Right forelimb (tissue), 1 donor: ENCODE measurements around the gene SLC37A4.
"Not testable (repeated sequence)": the region's sequence is repeated elsewhere in the genome, so short reads cannot be mapped to it uniquely, and the experiment has no call there.

Source experiments
- DNase-seq: peaks from one replicate; pipeline ENCODE4 v3.0.0-alpha.2; 2018

SLC37A4 gene

DNA sequence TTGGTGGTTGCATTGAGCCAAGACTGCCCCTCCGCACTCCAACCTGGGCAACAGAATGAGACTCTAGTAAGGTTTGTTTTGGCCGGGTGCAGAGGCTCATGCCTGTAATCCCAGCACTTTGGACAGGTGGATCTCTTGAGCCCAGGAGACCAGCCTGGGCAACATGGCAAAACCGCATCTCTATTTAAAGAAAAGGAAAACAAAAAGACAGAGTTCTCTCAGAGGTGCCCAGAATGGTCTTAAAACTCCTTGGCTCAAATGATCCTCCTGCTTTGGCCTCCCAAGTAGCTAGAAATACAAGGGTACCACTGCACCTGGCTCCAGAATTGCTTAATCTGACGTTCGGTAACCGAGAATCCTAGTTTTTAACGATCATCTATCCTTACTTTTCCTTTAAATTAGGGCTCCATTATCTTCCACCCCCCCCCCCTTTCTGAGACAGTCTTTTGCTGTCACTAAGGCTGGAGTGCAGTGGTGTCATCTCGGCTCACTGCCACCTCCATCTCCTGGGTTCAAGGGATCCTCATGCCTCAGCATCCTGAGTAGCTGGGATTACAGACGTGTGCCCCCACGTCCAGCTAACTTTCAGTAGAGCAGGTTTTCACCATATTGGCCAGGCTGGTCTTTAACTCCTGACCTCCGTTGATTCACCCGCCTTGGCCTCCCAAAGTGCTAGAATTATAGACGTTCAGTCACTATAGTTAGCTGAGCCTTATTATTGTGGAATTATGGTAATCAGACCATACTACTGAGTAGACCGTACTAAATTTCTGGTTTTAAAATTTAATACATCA, 14.3 kb downstream of the SLC37A4 start:
- no peak for DNase-seq

DNA sequence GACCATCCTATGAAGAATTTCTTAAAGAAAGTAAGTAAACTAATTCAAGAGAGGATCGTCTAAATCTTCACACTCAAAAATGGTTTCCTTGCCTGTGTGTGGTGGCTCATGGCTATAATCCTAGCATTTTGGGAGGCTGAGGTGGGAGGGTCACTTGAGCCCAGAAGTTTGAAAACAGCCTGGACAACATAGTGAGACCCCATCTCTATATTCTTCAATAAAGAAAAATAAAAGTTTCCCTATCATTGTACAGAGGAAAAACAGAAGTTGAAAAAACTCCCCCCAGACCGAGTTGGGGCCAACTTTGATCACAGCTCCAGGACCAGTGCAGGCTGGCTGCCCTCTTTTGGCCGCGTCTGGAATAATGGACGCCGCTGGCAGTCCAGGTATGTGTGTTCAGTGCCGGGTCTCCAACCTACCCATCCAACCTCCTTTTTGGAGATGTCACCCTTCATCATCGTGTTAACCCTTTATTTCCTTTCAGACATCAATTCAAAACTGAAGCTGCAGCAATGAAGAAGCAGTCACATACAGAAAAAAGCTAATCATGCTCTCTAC, 15.5 kb downstream of the SLC37A4 start:
- DNase-seq = no peak

DNA sequence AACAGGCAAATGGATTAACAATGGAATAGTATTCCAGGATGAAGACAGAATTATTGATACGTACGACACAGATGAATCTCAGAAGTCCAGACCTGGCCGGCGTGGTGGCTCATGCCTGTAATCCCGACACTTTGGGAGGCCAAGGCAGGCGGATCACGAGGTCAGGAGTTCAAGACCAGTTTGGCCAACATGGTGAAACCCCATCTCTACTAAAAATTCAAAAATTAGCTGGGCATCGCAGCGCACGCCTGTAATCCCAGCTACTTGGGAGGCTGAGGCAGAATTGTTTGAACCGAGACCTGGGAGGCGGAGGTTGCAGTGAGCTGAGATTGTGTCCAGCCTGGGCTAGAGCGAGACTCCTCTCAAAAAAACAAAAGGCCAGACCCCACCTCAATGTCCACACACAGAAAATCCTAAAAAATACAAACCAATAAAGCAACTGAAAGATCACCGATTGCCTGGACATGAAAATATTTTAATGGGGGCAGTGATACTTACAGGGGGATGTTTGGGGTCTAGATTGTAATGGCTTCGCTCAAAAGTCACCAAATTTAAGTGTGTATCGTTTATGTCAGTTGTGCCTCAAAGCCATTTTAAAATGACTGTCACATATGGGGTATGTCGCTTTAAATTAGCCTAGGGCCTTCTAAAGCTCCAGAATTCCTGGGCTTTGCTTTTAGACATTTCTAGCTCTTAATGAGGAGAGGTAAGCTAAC, 16.3 kb downstream of the SLC37A4 start:
- no peak for DNase-seq

DNA sequence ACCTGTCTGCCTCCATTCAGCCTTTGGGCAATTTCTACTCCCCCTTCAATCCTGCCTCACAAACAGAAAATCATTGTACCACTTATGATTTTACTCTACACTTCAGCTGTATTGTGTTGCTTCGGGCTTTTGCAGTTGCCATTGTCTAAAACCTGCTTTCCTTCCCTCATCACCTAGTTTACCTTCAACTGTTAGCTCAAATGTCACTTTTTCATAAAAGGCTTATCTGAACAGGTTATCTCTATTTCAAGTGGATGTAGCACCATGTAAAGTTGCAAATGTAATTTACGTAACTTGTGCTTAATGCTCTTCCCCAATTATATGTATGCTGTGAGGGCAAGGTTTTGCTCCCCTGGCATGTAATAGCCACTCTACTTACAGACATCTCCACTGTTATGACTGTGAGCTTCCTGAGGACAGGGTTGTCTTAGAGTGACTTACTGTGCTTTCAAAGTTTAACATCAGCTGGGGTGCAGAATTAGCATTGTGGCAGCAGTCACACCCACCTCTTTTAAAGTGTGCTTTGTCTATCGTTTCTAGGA, 18.0 kb downstream of the SLC37A4 start:
- DNase-seq = no peak

DNA sequence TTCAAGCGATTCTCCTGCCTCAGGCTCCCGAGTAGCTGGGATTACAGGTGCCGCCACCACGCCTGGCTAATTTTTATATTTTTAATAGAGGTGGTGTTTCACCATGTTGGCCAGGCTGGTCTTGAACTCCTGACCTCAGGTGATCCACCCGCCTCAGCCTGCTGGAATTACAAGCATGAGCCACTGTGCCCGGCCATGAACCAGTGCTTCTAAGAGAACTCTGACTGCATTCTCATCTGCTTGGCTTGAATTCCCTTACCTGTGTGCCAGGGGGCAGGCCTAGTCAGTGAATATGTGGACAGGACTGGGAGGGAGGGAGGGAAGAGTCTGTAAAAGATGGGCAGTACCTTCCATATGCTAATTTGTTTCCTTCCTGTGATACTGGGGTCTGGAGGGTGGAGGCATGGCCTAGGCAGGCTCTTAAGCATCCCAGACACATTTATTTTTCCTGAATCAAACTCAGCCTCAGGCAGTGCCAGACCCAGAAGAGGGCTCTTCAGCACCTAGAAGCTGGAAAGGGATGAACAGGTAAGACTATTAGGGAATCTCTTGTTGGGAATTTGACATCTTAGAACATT, 19.1 kb downstream of the SLC37A4 start:
- DNase-seq = no peak

DNA sequence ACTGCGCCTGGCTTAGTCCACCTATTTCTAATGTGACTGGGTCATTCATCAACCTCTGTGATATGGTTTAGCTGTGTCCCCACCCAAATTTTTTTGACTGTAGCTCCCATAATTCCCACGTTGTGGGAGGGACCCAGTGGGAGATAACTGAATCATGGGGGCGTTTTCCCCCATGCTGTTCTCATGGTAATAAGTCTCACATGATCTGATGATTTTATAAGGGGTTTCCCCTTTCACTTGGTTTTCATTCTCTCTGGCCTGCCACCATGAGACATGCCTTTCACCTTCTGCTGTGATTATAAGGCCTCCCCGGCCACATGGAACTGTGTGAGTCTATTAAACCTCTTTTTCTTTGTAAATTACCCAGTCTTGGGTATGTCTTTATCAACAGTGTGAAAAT, 24.0 kb downstream of the SLC37A4 start:
- no peak for DNase-seq

DNA sequence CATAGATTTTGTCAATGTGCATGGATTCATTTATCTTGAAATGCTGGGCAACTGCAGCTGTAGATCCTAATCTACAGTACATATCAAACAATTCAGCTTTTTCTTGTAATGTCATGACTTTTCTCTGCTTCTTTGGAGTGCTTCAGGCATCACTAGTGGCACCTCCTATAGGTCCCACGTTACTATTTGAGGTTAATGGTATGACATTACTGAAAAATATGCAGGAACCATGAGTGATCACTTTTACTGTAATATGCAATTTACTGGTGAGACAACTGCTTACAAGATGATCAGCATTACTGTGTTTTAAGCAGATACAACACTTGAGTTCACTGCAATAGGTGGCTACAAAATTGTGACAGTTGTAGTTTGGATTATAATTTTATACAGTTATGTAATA, 29.8 kb downstream of the SLC37A4 start:
- no peak for DNase-seq

DNA sequence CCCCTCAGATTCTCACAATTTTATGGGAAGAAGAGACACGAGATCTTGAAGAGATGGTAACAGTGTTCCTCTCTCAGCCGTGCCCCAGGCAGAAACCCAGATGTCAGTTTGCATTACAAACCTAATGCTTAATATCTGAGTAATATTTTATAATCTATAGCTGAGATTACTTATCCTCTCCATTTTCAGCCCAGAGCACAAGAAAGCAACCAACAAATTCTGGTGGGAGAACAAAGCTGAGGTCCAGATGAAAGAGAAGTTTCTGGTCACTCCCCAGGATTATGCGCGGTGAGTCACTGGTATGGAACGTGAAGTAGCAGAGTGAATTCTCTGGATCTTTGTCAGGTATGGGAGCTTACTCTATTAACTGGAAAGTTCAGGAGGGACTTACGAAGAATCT, 31.9 kb downstream of the SLC37A4 start:
- DNase-seq = no peak

DNA sequence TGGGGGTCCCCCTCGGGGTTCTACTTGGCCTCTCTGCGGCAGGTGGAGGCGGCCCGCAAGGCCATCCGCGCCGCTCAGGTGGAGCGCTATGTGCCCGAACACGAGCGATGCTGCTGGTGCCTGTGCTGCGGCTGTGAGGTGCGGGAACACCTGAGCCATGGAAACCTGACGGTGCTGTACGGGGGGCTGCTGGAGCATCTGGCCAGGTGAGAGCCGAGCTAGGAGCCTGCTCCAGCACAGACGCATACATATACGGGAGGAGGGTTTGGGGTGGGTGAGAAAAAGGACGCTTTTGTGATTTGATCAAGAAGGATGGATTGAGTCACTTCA, 32.3 kb downstream of the SLC37A4 start:
- DNase-seq = no peak

DNA sequence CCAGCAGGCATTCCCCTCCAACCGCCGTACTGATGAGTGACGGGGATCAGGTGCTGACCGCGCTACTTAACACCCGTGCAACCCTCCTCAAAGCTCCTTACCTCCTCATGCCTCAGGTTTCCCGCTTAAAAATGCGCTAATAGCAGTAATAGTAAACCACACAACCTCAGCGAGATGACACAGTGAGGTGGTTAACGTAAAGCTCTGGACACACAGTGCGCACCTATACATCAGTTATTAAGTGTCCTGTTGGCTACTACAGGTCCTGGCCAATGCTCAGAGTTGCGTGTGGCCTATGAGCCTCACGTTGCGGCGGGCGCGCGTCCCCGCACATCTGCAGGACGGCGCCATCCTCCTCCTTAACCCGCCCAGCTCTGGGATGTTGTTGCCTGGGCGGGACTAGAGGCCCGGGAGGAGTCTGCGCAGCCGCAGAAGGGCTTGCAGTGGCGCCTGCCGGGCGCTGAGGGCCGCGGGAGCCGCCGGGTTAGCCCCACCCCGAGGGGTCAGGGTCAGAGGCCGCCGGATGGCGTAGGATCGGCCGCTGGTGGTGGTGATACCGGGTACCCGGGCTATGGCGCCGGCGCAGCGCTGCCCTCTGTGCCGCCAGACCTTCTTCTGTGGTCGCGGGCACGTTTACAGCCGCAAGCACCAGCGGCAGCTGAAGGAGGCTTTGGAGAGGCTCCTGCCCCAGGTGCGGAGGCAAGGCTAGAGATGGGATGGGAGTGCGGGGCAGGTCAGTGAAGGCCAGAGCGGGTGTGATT, 32.9 kb downstream of the SLC37A4 start, which contains the start of gene CENATAC:
Gene CENATAC, plus strand, starts transcription at position 512 of the 761 bp plus-strand sequence. Its CDS starts 60 bp downstream, at position 572.
- DNase-seq = peak; percentile 92

DNA sequence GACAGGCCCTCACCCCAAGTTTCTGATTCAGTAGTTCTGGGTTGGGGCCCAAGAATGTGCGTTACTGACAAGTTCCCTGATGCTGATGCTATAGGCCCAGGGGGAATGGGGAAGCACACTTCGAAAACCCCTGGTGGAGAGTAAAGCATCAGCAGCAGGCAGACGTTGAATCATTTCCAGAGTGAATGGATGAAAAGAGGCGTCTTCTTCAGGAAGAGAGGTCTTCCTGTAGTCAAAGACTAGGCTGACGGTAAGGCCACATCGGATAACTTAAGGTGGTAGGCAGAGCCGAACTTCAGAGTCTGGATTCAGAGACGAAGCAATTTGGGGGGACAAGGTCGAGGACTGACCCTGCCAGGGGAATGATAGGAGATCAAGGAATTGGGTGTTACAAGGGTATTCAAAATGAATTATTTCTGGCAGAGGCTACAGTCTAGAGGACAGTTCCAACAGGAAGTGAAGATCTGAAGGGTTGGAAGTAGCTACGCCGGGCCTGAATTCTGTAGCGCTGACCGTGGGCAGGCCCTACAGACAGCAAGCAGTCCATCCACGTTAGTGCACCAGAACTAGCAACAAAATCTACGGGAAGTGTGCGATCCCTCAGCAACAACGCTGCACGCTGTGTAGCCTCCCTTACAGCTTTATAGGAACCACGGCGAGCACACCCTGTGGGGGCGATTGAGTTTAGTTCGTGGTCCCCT, 33.6 kb downstream of the SLC37A4 start:
- DNase-seq = no peak

DNA sequence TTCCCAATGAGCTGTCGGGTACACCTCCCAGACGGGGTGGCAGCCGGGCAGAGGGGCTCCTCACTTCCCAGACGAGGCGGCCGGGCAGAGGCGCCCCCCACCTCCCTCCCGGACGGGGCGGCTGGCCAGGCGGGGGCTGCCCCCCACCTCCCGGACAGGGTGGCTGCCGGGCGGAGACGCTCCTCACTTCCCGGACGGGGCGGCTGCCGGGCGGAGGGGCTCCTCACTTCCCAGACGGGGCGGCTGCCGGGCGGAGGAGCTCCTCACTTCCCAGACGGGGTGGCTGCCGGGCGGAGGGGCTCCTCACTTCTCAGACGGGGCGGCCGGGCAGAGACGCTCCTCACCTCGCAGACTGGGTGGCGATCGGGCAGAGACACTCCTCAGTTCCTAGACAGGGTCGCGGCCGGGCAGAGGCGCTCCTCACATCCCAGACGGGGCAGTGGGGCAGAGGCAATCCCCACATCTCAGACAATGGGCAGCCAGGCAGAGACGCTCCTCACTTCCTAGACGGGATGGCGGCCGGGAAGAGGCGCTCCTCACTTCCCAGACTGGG, 39.1 kb downstream of the SLC37A4 start:
- DNase-seq = not testable (repeated sequence)

DNA sequence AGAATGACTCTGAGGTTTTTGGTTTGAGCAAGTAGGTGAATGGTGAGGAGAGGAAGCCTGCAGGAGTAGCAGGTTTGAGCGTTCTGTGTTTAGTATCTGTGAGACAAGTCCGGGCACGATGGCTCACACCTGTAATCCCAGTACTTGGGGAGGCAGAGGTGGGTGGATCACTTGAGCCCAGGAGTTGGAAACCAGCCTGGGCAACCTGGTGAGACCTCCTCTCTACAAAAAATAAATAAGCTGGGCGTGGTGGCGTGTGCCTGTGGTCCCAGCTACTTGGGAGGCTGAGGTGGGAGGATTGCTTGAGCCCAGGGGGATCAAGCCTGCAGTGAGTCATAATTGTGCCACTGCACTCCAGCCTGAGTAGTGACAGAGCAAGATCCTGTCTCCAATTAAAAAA, 42.4 kb downstream of the SLC37A4 start:
- no peak for DNase-seq

DNA sequence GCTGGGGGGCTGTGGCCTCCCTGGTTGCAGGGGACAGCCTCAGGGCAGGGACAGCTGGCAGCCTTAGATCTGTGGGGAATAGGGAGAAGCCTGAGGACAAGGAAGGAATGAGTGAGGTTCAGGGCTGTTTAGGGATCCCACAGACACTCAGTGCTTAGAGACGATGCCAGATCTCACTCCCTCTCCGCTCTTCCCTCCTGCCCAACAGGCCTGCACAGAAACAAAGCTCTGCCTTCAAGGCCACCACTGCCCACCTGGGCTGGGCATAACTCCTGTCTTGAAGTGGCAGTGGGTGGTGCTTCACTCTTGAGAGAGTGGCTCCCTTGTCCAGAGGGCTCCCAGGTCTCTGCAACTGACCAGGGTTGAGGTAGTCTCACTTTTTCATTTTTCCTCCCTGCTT, 45.9 kb downstream of the SLC37A4 start:
- no peak for DNase-seq

DNA sequence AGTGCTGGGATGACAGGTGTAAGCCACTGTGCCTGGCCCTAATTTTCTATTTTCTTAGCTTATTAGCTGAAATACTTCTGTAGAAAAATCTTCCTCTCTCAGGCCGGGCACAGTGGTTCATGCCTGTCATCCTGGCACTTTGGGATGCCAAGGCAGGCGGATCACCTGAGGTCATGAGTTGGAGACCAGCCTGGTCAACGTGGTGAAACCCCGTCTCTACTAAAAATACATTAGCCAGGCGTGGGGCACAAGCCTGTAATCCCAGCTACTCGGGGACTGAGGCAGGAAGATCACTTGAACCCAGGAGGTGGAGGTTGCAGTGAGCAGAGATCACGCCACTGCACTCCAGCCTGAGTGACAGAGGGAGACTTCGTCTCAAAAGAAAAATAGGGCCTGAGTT, 46.3 kb downstream of the SLC37A4 start:
- not testable (repeated sequence) for DNase-seq

DNA sequence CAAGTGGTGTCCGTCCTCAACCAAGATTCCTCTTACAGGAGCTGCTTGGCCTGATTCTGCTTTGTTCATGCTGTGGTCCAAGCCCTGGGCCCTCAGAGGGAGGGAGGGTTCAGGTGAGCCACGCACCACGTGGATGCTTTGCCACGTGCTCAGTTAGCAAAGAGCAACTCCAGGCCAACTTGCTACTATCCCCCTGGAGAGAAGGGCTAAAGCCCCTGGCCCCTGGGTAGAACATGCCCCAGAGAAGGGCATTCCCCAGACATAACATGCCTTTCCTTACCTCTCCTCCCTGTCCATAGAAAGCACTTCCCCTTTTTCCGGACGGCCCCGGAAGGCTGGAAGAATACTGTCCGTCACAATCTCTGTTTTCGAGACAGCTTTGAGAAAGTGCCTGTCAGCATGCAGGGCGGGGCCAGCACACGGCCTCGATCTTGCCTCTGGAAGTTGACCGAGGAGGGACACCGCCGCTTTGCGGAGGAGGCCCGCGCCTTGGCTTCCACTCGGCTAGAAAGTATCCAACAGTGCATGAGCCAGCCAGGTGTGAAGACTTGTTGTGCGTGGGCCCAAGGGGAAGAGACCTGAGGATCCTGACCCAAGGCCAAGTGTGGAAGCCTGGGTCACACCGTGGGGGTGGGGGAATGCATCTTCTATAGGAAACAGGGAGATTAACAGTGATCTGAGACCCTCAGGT, 50.3 kb downstream of the SLC37A4 start:
- DNase-seq = no peak

DNA sequence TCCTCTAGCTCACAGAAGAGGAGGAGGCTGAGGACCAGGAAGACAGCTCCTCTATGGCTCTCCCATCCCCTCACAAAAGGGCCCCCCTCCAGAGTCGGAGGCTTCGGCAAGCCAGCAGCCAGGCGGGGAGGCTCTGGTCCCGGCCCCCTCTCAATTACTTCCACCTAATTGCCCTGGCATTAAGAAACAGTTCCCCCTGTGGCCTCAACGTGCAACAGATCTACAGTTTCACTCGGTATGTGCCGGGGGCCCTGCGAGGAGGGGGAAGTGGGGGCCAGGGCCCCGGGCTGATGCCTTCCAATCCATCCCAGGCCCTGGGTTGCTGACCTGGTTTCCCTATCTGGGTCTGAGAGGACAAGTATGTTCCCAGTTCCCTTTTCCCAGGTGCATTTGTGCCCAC, 51.2 kb downstream of the SLC37A4 start:
- no peak for DNase-seq

DNA sequence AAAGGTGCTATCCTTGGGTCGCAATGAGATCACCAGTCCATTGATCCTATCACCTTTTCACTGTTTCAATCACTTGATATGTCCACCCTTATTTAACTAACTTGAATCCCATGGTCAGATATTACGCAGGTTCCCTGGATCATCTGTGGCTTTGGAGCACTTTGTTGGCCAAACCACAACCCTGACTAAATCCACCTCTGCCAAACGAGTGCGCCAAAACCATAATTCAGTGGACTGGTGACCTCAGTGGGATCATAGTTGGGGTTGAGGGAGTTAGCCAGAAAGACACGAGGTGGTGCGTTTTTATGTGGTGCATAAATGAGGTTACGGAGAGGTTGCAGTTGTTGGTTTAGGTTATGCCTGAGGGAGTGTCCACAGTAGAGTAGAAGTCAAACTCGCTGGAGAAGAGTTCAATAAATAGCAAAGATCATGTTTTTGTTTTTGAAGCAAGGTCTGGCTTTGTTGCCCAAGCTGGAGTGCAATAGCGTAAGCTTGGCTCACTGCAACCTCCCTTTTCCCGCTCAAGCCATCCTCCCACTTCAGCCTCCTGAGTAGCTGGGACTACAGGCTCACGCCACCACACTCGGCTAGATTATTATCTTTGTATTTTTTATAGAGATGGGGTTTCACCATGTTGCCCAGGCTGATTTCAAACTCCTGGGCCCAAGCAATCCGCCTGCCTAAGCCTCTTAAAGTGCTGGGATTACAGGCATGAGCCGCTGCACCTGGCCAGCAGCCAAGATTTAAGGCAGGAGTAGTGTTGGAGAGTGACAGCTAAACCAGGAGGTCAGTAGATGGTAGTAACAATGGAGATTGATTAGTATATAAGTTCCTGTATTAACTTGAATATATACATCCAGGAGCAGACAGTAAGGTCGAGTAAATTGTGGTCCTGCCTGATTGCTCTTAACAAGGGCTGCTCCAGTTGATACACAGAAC, 54.6 kb downstream of the SLC37A4 start:
- no peak for DNase-seq
